ENCODE measurements around the gene NLRP9.

The NLRP9 gene

DNA sequence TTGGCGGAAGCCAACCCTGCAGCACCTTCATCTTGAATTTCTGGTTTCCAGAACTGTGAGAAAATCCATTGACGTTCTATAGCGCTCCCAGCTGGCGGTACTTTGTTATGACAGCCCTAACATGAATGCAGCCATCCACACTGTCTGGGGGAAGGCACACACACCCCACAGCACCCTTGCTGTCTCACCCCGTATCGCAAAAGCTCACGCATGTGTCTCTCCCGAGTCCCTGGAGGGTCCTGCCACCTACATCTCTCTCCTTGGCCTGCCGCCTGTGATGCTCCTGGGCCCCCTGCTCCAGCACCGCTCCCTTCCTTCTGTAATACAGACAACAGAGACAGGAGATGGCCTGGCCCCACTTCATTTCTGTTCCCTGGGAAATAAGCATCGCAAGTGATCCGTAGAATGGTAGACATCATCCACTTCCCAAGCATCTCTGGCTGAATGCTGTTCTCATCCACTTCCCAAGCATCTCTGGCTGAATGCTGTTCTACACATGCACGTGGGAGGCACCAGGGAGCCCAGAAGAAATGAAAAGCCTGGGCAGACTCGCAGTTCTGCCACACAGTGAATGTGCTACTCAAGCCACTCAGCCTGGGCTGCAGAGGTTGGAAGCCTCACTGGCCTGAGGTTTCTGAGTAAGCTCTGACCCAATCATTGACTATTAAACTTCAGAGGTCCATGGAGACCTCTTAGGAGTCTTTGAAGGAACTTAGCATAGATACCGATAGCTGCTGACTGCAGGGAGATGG, 33.5 kb downstream of the NLRP9 start:
- DNase-seq (ENCODE audit: low read depth in 2 of 2, low spot score in 1 of 2), result no peak

DNA sequence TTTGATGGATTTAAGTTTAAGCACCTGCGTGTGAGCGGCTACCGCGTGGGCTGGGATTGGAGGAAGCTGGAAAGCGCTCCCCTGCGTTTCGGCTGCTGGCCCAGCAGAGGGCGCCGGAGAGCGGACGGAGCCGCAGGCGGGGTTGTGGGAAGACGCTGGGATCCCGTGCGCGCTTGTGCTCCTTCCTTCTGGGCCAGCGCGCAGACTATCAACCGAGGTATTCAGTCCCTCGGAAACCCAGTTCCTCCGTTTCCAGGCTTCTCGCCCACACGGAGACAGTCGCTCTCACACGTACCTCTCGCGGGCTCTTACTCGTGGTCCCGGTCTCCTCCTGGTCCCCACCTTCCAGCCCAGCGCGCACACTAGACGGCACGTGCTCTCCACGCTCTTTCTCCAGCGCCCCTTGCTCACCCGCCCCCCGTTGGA, 34.4 kb downstream of the NLRP9 start:
- no peak for DNase-seq (ENCODE audit: low read depth in 2 of 2, low spot score in 1 of 2)

DNA sequence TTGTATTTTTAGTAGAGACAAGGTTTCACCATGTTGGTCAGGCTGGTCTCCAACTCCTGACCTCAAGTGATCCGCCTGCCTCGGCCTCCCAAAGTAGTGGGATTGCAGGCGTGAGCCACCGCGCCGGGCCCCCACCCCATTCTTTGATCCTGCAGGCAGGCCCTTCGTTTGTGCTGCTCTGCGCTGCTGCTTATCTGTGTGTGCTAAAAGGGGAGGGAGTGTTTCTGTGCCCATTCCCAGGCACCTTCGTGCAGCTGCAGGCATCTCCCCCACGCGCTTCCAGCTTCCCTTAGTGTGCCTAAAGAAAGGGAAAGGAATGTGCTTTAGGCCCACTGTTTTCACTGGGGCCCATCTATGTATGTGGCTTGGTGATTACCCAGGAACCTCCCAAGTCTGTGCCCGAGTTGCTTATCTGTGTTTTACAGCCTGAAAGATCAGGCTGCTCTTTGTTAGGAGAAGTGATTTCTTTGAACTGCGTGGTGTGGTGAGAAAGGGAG, 36.0 kb downstream of the NLRP9 start:
- no peak for DNase-seq (ENCODE audit: low read depth in 2 of 2, low spot score in 1 of 2)

DNA sequence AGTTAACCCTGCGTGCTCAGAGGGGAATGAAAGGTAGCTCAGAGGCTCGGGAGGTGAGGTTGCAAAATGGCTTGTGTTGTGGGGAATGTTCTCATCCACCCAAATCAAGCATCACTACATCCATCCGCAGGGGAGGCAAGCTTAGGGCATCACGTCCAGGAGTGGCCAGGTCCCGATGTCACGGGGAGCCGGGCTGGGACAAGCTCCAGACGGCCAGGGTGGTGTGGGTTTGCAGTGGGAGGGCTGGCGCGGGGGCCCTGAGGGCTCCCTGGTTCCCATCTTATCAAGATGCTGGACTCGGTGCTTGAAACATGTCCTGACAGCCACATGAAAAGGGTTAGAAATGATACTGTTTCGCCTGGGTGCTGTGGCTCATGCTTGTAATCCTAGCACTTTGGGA, 37.4 kb downstream of the NLRP9 start:
- no peak for DNase-seq (ENCODE audit: low read depth in 2 of 2, low spot score in 1 of 2)

DNA sequence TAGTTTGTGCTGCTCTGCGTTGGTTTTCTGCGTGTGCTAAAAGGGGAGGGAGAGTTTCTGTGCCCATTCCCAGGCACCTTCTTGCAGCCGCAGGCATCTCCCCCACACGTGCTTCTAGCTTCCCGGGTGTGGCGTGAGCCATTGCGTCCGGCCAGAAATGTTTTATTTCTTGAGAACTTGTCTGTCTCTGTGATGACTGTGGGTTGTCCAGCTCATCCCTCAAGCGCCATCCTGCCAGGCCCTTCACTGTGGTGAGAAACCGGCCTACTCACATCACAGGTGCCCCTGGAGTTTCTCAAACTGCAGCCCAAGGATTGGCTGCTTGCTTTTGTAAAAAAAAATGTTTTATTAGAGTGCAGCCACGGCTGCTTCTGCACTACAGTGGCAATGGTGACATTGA, 39.0 kb downstream of the NLRP9 start:
- DNase-seq (ENCODE audit: low read depth in 2 of 2, low spot score in 1 of 2), result no peak

DNA sequence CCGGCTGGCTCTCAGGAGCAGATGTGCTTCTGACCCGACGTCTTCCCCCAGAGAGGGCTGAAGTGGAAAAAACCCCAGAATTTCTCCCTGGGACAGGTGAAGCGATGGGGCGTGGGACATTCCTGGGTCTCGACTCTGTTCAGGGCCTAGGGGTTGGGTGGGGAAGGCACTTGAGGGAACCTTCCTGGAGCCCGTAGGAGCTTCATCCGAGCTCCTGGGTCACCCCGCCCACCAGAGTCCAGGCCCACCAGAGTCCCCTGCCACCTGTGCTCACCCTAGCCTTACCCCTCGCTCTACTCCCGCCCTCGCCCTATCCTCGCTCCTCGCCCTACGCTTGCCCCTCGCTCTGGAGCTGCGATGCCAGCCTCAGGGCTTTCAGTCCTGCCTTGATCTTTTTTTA, 39.9 kb downstream of the NLRP9 start:
- no peak for DNase-seq (ENCODE audit: low read depth in 2 of 2, low spot score in 1 of 2)

DNA sequence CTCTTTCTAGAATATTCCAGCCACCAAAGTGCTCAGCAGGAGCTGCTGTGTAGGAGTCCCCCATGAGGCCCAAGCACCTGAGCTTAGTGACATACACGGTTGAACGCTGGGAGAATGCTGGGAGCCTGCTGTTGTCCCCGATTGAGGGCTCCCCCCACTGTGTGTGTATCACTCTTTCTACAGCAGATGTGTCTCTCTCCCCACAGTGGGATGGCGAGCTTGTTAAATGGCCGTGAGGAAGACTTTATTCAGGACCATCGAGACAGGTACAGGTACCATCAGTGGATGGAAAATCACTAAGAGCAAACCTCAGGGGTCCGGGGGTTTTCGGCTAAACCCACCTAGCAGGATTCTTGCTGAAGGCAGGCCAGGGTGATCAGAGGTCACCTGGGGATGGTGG, 40.5 kb downstream of the NLRP9 start:
- no peak for DNase-seq (ENCODE audit: low read depth in 2 of 2, low spot score in 1 of 2)

DNA sequence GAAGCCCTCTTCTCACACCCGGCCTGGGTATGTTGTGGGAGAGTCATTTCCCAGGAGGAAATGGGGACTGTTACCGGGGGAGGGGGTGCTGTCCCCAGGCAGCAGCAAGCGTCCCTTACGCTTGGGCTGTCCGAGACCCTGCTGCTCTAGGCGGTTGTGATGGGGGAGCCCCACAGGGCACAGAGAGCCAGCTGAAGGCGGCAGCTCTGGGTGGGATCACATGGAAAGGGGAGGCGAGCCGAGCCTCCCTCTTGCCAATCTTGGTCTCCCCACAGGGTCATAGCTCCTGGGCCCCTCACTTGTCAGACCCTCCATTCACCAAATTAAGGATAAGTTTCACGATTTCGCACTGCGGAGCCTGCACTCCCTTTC, 41.1 kb downstream of the NLRP9 start:
- DNase-seq (ENCODE audit: low read depth in 2 of 2, low spot score in 1 of 2), result no peak

DNA sequence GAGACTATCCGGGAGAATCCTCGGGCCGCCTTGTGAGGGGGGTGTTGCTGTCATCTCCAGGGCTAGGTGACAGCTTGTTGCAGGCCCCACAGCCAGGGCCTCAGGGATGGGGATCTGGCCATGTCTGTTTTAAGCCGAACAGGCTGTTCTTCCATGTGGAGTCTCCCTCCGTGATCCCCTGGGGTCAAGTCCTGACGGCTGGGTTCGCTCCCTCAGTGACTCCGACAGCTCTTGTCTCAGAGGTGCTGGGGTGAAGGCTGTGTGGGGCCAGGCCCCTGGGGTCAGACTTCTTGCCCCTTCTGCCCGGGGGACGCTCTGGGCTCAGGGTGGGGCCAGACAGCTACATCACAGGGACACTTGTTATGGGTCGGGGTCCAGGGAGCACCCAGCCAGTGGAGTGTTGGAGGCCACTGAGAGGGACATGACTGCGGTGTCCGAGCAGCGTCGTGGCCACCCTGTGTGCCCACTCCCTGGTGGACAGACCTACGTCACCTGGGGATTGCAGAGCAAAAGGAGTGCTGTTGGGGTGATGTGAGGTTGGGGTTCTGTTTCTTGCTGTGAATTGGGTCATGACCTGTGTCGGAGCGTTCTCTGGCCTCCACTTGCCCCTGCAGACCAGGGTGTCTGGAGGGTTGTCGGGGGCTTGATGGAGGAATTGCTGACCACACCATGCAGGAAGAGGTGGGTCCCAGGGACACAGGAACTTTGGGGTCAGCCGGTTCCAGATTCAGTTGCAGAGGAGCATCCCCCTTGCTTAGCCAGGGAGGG, 41.7 kb downstream of the NLRP9 start:
- no peak for DNase-seq (ENCODE audit: low read depth in 2 of 2, low spot score in 1 of 2)

DNA sequence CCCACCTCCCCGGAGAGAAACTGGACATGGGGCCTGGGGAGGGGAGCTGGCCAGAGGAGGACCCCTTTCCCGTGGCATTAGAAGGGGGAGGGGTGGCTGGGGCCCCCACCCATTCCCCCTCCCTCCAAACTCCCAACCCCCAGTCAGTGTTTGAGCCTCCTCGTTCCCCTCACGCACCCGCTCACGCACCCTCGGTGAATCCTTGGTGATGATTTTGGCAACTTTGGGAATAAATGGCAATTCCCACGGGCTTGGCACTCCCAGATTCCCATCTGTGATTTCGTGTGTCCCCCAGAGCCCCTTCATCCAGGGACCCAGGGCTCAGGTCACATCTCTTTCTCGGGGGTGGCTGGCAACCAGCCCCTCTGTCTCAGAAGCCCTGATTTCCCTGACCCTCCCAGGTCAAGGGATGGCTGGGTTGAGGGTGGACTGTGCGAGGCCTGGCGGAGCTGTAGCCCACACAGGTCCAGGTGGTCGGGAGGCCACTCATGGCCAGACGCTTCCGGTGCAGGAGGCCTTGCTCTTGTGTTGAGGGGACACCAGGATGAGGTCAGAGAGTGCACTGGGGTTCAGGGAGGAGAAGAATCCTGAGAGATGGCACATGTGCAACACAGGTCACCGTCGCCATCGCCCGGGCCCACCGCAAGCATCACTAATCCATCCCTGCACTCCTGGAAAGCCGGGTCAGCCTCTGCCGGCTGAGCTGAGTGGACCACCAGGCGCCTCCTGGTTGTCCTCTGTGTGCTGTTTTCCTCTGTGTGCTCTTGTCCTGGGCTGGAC, 42.5 kb downstream of the NLRP9 start:
- no peak for DNase-seq (ENCODE audit: low read depth in 2 of 2, low spot score in 1 of 2)

DNA sequence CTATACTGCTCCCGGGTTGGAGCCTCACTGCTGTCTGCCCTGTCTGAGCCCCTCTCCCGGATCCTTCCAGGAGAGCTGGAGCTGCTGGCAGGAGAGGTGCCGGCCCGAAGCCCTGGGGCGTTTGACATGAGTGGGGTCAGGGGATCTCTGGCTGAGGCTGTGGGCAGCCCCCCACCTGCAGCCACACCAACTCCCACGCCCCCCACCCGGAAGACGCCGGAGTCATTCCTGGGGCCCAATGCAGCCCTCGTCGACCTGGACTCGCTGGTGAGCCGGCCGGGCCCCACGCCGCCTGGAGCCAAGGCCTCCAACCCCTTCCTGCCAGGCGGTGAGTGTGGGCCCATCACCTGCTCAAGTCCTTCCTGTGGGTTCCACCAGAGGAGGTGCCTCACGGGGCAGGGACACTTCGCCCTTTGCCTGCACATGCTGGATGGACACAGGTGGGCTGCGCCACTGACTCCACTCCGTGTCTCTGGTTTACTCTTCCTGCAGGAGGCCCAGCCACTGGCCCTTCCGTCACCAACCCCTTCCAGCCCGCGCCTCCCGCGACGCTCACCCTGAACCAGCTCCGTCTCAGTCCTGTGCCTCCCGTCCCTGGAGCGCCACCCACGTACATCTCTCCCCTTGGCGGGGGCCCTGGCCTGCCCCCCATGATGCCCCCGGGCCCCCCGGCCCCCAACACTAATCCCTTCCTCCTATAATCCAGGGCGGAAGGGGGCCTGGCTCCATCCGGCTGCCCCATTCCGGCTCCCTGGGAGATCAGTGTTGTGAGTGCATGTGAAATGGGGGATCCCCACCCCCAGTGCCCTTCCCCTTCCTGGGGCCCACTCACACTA, 43.3 kb downstream of the NLRP9 start:
- DNase-seq (ENCODE audit: low read depth in 2 of 2, low spot score in 1 of 2), result no peak

DNA sequence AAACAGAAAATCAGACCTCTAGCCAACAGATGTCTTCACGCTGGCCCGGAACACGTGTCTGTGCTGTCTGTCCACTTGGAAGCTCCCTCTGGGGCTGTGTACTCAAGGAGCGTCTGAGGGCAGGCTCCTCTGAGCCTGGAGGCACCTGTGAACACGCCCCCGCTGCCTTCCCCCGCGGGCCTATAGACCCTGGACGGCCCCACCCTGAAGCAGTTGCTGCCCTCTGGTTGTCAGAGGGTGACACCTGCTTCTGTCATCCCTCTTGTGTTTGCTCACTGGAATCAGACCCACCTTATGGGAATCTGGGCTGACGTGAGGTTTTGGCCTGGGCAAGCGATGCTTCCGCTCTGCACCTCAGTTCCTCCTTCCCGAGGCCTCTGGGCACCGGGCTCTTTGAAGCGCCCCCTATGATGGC, 44.0 kb downstream of the NLRP9 start:
- no peak for DNase-seq (ENCODE audit: low read depth in 2 of 2, low spot score in 1 of 2)

DNA sequence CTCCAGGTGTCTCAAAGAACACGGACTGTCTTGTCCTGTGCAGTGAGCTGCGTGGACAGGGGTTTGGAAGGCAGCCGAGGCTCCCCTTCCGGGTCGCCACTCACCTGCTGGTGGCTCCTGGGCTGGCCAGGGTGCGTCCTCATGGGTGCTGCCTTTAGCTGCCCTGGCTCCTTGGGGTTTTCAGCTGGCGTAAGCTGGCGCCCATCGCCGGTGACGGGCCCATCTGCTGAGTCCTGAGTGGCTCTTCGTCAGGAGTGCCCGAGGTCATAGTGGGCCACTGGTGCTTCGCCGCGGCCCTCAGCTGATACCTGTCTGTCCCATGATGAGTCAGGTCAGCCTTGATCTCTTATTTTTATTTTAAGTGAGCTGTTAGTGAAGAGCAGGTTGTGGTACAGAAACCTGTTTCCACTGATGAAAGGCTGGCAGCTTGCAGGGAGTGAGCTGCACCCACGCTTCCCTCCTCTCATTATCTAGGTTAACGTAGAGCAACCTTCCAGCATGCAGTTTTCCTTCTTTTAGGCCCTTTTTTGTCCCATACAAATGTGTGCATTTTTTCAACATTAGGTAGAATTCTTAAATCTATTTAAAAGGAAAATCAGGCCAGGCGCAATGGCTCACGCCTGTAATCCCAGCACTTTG, 44.7 kb downstream of the NLRP9 start:
- no peak for DNase-seq (ENCODE audit: low read depth in 2 of 2, low spot score in 1 of 2)

DNA sequence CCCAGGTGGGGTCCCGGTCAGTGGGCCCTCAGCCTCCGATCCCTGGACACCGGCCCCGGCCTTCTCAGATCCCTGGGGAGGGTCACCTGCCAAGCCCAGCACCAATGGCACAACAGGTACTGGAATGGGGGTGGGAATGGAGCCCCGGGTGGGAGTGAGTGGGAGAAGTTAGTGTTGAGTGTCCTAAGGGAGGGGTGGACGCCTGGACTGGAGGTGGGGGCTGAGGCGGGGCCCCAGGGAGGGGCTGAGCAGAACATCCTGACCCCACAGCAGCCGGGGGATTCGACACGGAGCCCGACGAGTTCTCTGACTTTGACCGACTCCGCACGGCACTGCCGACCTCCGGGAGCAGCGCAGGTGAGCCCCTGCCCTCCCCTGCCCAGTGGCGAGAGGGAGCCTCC, 45.5 kb downstream of the NLRP9 start:
- no peak for DNase-seq (ENCODE audit: low read depth in 2 of 2, low spot score in 1 of 2)

DNA sequence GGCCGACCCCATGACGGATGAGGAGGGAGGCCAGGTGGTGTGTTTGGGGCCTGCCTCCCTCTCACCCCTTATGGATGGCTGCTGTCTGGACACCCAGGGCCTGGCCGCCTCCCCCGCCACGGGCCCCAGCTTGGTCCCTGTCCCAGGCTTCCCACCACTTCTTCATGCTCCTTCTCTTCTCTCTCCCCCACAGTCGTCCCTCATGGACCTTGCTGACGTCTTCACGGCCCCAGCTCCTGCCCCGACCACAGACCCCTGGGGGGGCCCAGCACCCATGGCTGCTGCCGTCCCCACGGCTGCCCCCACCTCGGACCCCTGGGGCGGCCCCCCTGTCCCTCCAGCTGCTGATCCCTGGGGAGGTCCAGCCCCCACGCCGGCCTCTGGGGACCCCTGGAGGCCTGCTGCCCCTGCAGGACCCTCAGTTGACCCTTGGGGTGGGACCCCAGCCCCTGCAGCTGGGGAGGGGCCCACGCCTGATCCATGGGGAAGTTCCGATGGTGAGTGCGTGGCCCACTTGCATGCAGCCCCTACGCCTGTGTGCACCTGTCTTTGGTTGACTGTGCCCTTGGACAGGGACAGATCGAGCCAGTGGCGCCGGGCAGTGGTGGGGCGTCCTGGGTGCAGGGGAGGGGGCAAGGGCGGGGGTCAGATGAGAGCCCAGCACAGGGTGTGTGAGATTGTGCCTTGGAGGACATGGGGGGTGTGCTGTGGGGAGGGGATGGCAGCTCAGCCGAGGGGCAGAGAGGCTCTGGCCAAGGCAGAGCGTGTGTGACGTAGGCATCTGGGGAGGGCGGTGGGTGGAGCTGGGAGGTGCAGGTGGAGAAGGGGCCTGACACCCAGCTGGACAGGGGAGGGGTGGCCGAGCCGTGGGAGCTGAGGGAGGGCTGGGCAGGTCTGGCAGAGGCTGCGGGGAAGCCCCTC, 46.4 kb downstream of the NLRP9 start:
- no peak for DNase-seq (ENCODE audit: low read depth in 2 of 2, low spot score in 1 of 2)

DNA sequence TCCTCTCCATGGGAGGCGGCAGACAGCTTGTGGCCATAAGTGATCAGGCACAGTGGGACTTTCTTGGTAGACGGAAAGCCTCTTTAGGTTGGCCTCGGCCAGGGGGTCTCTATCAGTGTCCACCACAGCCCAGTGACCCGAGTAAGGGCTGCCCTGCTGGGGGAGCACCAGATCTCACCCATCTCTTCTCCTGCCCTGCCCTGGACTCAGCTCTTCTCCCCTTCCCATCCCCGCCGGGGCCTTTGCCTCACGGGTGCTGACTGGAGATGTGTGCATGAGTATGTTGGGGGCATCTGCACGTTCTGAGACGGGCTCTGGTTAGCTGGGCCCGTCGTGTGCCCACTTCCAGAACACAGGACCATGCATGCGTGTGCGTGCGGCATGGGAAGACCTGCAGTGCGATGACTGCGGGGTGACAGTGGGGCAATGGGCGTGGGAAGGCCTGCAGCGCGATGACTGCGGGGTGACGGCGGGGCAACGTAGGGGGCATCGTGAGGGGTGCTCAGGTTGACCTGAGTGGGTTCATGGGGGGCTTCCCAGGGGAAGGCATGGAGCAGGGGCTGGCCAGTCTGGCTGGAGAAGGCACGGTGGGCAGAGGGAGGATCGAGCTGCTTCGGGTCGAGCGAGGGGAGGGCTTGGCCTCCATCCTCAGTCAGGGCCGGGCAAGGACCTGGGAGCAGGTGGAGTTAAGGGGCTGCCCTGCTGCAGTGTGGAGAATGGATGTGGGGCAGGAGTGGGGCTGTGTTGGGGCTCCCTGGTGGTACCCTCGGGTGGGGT, 47.2 kb downstream of the NLRP9 start:
- DNase-seq (ENCODE audit: low read depth in 2 of 2, low spot score in 1 of 2), result no peak

DNA sequence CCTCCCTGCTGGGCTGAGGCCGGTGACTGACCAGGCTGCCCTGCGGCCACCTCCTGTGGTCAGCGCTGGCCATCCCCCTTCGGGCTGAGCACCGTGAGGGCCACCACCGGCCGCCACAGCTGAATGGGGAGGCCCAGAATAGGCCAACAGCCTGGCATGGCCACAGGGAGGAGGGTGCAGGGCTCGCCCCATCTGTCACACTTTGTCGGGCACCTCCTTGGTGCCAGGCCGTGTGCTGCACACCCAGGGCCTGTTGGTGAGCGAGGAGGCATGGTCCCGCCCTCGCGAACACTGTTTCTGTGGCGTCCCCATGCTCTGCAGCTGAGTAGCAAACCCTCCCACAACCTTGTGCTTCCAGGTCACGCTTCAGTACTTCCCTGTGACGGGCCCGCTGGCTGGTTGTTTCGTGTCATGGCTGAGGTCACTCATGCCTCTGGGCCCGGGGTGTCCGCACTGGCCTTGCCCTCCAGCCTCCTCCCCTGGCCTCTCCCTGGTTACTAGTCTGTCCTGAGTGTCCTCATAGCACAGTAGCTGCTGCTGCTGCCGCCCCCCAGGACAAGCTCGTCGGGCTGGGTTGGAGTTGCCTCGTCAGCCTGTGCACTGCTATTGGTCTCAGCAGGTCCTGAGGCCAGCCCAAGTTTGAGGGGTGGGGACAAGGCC, 48.0 kb downstream of the NLRP9 start:
- no peak for DNase-seq (ENCODE audit: low read depth in 2 of 2, low spot score in 1 of 2)

All from stimulated activated CD8-positive, alpha-beta memory T cell treated with anti-CD3 and anti-CD28 coated beads, Interleukin-4, amount 100 ng/mL, for 1 hour (primary cell).